NCI-H1694 treated with DMSO at 0.1 percent for 48 hours (cell line): ENCODE measurements around the gene ELL.
A peak's percentile ranks its signal among the peaks of the same experiment; 100 is the strongest.
"Not testable (repeated sequence)": the region's sequence is repeated elsewhere in the genome, so short reads cannot be mapped to it uniquely, and the experiment has no call there.

Experiments
- DNase-seq: peaks from one replicate; lab custom pipeline; 2025; lab: John Stamatoyannopoulos, UW

ELL gene

DNA sequence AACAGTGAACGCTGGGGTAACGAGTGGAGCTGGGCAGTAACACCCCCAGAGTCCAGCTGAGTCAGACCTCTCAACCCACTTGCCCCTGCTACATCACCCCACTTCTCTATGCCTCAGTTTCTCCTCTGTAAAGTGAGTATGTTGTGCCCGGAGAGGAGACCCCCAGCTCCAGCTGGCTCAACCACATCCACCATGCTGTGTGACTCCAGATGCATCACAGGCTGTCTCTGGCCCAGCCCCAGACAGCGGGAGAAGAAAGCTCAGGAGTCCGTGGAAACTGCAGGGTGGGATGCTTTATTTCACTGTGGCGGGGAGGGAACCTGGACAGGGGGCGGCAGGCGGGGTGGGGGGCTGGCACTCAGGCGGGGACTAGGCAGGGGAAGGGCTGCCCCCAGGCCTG, 9.6 kb upstream of the ELL start:
- DNase-seq, result no peak

DNA sequence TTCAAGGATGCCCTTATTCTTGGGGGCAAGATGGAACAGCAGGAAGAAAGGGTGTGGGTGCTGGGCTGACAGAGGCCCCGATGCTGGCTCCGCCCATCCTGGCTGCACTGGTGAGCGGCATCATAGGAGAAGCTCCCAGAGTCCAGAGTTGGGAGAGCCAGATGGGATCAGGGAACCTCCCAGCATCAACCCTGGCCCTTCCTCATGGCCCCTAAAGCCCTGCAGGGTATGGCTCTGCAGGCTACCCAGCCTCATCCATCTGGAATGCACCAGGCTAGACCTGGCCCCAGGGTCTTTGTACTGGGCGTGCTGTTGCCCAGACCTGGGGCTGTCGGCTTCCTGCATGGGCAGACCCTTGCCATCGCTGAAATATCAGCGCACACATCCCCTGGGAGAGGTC, 7.9 kb upstream of the ELL start:
- peak; percentile 65 for DNase-seq

DNA sequence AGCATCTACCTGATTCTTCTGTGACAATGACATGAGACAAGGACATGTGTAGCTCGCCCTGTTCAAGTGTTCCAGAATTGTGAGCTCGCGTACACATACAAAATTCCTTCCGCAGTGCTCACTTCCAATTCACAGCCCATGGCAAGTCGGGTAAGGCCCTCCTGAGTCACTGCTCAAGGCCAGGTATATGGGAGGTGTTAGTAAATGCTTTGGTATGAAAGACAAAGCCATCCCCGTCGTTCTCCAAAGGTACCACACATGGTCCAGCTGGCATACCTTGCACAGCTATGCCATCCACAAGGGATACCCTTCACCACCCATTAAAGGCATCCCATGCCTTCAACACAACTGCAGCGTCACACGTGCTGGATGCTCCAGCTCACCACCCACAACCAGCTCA, 4.4 kb upstream of the ELL start:
- no peak for DNase-seq

DNA sequence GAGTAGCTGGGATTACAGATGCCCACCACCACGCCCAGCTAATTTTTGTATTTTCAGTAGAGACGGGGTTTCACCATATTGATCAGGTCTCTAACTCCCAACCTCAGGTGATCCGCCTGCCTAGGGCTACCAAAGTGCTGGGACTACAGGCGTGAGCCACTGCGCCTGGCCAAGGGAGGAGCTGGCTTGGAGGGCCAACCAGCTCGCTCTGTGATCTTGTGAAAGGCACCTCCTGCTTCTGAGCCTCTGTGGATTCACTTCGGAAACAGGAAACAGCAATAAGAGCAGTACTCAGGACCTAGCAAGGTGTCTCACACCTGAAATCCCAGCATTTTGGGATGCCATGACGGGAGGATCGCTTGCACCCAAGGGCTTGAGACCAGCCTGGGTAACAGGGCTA, 2.0 kb upstream of the ELL start:
- no peak for DNase-seq

DNA sequence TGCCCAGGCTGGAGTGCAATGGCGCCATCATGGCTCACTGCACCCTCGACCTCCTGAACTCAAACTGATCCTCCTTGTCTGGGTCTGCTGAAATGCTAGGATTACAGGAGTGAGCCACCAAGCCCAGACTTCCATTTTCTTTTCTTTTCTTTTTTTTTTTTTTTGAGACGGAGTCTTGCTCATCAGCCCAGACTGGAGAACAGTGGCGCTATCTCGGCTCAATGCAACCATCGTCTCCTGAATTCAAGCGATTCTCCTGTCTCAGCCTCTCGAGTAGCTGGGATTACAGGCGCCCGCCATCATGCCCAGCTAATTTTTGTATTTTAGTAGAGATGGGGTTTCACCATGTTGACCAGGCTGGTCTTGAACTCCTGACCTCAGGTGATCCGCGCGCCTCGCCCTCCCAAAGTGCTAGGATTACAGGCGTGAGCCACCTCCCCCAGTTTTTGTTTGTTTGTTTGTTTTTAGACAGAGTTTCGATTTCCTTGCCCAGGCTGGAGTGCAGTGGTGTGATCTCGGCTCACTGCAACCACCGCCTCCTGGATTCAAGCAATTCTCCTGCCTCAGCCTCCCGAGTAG, 1.1 kb upstream of the ELL start:
- DNase-seq, result not testable (repeated sequence)

DNA sequence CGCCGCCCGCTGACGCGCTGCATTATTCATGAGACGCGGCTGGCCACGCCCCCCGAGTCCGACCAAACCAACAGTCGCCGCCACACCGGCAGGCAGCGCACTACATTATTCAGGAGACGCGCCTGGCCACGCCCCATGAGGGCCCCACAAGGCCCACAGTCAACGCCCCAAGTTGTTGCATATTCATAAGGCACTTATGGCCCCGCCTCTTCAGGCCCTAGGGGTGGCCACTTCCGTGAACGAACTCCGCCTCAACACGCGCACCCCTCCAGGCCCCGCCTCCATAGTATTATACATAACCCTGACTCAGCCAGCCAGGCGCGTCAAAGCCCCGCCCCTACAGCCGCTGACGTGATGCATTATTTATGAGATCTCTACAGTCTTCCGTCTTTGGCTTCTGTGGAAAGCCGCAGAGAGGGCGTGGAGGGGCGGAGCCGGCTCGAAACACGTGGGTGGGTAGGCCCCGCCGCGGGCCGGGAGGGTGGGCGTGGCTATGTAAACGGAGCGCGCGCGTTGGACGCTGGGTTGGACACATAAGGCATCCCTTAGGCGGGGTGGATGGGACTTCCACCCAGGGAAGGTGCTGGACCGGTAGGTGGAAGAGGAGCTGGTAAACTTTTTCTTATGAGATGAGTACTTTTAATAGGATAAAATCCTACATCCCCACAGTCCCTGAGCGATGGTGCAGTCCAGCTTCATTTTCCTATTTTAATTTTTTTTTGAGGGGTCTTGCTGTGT, 423 bp upstream of the ELL start:
- peak; percentile 100 for DNase-seq

DNA sequence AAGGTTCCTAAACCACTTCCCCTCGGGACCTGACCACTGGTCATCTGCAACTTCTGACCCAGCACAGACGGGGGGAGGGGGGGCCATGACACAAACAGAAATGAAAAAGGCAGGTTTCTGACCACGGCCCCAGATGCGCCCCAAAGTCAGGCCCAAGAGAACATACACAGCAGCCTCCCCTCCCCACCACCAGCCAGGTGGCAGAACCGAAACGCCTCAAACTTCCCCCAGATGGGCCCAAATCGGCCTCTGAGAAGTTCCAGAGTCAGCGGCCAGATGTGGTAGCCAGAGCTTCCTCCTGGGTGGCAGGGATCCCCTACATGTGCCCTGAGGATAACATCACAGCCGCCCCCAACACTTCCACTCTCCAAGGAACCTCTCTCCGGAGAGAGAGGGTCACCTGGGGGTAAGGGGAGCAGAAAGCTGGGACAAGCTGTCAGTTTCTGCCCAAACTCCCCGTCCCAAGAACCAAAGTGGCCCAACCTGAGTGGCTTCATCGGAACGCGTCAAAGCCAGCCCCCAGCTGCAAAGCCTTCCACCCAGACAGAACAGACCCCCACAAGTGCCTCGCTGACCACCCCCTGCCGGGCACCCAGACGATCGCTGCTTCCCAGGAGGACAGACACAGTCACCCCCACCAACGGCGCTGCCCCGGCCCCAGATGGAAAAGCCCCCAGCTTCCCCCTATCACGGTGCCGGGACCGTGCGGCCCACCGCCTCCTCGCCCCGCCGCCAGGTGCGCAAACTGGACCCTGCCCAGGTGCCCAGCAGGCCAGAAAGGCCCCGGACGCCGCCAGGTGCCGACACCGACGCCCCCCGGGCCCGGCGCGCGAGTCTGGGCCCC, 800 bp downstream of the ELL start:
- no peak for DNase-seq

DNA sequence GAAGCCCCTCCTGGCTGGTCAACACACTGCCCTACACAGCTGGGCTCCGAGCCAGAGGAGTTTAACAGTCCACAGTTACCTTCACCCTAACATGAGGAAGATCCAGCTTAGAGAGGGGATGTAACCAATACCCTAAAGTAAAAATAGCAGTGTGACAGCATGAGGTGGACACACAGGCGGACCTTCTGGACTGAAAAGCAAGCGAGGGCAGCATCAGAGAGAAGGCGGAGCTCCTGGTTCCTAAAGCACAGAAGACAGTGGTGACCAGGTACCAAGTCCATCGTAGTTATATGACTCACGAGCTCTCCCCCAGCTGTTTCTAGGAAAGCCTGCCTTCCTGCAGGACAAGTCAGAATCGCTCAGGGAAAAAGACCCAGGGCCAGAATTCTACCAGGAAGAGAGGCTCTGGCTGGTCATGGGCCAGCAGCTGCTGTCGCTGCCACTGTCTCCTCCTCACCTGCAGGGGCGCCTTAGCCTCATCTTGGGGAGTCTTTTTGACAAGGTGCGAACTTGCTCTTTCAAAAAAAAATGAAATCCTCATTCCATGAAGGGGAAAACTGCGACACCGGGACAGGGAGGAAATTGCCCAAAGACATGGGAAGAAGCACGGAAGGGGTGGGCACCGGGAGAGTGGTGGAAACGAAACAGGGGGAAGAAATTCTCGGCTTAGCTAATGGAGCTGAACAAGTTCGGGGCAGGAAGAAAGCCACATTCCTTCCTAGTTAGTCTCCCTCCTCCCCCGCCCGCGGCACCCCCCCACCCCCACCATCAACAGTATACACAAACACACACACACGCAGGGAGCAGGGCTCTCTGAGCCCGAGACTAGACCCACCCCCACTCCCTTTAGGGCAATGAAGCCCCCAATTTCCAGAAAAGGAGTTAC, 1.7 kb downstream of the ELL start:
- peak; percentile 13 for DNase-seq

DNA sequence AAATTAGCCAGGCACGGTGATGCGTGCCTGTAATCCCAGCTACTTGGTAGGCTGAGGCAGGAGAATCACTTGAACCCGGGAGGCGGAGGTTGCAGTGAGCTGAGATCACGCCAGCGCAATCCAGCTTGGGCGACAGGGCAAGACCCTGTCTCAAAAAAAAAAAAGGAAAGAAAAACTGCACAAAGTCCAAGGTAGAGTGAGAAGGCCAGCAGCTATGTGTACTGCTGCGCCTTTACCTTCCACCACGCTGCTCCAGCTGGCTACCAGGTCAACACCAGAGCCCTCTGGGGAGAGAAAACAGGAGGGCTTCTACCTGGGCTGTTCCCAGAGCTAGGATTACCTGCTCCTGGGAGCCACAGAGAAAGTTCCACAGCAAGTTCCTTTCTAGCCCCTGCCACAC, 3.2 kb downstream of the ELL start:
- no peak for DNase-seq

DNA sequence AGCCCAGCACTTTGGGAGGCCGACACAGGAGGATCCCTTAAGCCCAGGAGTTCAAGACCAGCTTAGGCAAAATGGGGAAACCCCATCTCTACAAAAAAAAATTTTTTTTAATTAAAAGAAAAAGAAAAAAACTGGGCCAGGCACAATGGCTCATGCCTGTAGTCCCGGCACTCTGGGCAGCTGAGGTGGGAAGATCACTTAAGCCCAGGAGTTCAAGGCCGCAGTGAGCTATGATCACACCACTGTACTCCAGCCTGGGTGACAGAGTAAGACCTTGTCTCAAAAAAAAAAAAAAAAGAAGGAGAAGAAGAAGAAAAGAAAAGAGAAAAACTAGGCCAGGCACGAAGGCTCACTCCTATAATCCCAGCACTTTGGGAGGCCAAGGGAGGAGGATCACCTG, 4.3 kb downstream of the ELL start:
- no peak for DNase-seq

DNA sequence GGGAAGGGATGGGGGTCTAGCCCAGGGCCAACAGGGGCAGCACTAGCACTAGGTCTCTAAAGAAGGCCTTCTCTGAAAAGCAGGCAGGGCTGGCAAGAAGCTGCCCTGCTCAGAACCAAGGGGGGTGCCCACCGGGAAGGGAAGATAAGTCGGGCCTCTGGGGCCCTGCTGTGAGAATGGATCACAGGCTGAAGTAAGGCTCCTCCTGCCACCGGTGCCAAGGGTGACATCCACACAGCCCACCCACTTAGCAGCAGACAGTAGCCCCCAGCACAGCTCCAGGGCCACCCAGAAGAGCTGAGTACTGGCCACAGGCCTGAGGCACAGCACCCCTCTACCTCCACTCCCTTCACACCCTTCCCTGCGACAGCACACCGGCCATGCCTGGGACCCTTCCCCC, 5.9 kb downstream of the ELL start:
- DNase-seq, result no peak

DNA sequence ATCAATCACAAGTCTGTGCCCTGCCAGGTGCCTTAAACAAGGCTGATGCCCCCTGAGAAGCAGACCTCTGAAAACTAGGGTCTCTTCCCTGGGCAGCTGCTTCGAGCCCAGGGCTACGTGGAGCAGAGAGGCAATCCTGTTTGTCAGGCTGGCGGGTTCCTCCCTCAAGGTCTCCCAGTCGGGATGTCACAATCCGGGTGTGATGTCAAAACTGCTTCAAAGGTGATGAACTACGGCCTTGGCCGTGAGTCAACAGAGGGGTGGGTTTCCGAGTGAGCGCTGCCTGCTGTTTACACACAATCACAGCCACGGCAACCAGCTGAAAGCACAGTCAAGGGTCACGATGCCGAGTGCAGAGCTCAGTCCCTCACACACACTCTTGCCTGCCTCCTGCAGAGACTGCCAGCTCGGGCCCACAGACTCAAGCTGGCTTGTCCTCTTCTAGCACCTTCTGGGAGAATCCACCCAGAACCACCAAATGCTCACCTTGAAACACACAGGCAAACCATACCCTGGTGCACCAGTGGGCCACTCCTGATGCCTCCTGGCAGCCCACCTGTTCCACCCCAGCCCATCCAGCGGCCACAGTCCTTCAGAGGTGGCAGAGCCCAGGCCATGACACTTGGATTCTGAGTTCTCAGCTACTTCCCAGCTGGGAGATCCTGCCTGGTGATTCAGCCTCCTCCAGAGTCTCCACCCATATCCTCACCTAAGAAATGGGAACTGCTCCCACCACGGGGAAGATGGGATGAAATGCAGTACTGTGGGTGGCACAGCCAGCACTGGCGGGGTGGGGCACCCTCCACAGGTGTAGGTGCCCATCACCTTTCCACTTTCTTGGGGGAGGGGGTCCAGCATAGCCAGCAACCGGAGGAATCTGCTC, 6.8 kb downstream of the ELL start:
- DNase-seq, result no peak

DNA sequence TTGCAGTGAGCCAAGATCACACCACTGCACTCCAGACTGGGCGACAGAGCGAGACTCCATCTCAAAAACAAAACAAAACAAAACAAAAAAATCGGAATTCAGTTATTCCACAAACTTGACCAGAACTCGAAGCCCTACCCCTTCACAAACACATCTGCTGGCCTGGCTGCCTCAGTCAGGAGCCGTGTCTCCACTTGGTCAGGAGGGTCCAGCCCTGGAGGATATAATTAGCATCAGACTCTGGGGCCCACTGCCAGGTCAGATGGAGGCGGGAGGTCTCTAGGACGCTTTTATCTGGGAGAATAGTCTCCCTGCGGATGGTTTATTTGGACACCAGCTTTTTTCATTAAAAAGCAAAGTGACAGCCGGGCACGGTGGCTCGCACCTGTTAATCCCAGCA, 8.0 kb downstream of the ELL start:
- no peak for DNase-seq

DNA sequence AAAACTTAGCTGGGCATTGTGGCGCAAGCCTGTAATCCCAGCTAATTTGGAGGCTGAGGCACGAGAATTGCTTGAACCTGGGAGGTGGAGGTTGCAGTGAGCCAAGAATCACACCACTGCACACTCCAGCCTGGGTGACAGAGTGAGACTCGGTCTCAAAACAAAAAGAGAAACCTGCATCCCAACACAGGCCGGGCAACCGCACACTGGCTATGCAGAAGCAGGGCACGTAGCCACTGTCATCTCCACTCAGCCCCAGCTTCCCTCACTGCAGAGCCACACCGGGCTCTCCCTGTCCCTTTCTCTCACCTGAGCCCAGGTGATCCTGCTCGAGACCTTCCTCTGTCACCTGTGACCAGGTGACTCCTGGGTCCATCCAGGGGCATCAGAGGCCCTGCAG, 11.7 kb downstream of the ELL start:
- no peak for DNase-seq

DNA sequence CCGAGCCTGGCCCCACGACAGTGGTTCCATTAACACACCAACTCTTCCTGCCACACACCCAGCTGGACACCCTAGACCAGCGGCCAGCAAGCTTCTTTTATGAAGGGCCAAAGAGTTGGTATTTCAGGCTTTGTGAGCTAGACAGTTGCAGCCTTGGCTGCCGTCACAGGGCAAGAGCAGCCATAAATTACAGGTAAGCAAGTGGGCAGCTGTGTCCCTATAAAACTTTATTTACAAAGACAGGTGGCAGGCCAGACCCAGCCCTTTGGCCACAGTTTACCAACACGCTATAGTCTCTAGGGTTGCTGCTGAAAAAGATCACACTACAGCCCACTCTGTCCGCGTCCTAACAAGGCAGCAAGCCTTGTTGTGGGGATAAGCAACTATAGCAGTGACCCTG, 13.3 kb downstream of the ELL start:
- no peak for DNase-seq

DNA sequence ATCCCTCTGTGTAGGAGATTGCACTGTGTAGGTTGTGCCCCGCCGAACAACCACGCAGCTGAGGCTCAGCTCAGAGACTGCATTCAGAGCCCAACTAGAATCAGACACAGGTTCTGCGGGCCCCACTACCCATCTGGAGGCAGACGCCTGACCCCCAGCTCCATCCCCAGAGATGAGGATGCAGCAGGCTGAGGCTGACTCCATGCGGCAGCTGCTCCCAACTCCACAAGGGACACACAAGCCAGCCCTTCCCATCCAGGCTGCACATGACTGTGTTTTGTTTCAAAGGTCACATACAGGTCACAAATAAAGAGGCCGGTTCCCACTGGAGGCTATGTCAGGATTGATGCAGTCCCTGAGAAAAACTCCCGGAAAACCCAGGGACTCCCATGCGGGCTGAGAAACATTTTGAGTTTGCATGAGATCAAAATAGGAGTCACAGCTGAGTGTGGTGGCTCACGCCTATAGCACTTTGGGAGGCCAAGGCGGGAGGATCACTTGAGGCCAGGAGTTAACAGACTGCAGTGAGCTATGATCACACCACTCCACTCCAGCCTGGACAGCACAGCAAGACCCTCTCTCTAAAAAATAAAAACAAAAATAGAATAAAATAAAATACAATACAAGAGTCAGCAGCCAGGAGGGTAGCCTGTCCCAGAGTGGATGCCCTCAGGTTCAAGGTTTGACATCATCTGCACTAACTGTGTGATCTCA, 14.0 kb downstream of the ELL start:
- DNase-seq, result no peak

DNA sequence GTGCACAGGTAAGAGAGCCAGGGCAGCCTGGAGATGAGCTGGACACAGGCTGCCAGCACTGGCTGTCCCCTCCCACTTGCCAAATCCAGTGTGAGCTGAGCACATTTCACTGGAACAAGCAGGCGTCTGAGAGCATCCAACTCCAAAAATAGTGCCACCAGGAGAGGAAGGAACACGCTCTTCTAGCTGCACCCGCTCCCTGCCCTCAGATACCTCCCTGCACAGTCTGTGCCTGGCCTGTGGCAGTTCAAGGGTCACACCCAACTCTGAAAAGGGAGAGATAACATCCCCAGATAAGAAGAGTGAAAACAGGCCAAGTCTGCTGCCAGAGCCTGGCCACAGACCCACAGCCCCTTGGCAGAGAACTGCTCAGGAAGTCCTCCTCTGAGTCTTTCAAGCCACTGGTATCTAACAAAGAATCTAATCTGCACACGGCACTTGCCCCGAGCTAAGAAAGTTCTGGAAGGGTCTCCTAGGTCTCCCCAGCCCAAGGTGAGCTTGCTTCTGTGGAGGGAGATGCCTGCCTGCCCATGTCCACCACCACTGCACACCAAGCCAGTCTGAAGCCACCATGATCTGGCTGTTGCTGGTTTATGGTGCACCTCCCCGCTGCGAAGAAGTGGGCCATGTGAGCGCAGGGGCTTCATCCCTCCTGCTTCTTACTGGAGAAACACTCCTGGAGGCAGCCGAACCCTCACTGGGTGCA, 14.7 kb downstream of the ELL start:
- no peak for DNase-seq

DNA sequence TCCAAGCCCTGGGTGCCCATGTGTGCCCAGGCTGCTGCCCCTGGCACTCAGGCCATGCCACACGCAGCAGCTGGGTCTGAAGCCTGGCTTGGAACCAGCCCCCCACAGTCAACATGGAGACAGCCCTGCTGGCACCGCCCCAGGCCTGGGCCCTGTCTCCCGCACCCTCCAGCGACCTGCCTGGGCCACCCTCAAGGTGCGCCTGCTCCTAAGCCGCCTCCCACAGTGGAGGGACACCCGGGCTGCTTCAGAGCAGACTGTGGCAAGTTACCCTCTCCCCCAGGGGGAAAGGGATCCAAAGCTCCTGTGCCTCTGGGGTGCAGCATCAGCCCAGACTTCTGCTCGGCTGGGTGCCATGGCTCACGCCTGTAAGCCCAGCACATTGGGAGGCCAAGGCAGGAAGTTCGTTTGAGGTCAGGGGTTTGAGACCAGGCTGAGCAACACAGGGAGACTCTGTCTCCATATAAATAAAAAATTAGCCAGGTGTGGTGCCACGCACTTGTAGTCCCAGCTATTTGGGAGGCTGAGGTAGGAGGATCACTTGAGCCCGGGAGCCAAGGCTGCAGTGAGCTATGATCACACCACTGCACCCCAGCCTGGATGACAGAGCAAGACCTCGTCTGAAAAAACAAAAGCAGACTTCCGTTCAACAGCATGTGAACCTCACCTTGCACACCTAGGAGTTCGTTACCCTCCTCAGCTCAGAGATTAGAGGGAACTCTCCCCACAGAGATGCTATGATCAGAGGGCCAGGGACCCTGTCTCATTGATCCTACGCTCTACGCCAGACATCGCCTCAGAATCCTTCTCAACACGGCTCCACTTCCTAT, 15.6 kb downstream of the ELL start:
- DNase-seq, result no peak
